Activated CD4-positive, alpha-beta T cell treated with anti-CD3 and anti-CD28 coated beads, Interleukin-2, amount 10 ng/mL, durations not matched to agents 24 days and 14 days (primary cell): ENCODE data around the gene TMEM131L. TPM values are rescaled to one million over a fixed set of nuclear protein-coding genes. Genes with fewer than 3 reads are reported as not detected.
"Not testable (repeated sequence)": the region's sequence is repeated elsewhere in the genome, so short reads cannot be mapped to it uniquely, and the experiment has no call there.

Experiments
- DNase-seq: peaks from one replicate; pipeline ENCODE4 v3.0.0; 2022
- H3K27ac Mint-ChIP-seq: one replicate; pipeline ENCODE4 v1.8.0; 2022; ENCODE audit warnings: mild to moderate bottlenecking, mixed read lengths
- H3K27me3 Mint-ChIP-seq: one replicate; pipeline ENCODE4 v1.8.0; 2022; ENCODE audit warnings: mixed read lengths
- H3K36me3 Mint-ChIP-seq: one replicate; pipeline ENCODE4 v1.8.0; 2022; ENCODE audit warnings: low read depth, mild to moderate bottlenecking, mixed read lengths
- H3K4me1 Mint-ChIP-seq: one replicate; pipeline ENCODE4 v1.8.0; 2021; ENCODE audit warnings: mixed read lengths
- H3K4me3 Mint-ChIP-seq: one replicate; pipeline ENCODE4 v1.8.0; 2022; ENCODE audit warnings: mild to moderate bottlenecking, moderate library complexity, mixed read lengths
- H3K9me3 Mint-ChIP-seq: one replicate; pipeline ENCODE4 v1.8.0; 2021; ENCODE audit warnings: mixed read lengths
- intact Hi-C: fragments of 100-400 bp; cut with micrococcal nuclease; formaldehyde crosslinking; loops from one replicate; pipeline ENCODE4 v1.15.1; 2023
- total RNA-seq: library from RNA; stranded (reverse); gene quantifications from 2 replicates; pipeline ENCODE4 v1.2.3, GENCODE V29; 2022

Gene TMEM131L
- total RNA-seq, 1 donor from 2014 or later: 40.6 TPM

- H3K27ac Mint-ChIP-seq: no peak overlapping the region
- no peak overlapping the region for H3K4me3 Mint-ChIP-seq
- intact Hi-C loops: no loop called here
- DNase-seq: no peak
- H3K36me3 Mint-ChIP-seq: peaks cover 1% of the 10 kb centered on the region
- H3K9me3 Mint-ChIP-seq: no peaks in the 10 kb centered on the region
- H3K4me1 Mint-ChIP-seq: no peaks in the 10 kb centered on the region
- H3K27me3 Mint-ChIP-seq: no peaks in the 10 kb centered on the region
Observed at GRCh38 chr4:153458969-153459368, 7.2 kb upstream of the TMEM131L start.

DNA sequence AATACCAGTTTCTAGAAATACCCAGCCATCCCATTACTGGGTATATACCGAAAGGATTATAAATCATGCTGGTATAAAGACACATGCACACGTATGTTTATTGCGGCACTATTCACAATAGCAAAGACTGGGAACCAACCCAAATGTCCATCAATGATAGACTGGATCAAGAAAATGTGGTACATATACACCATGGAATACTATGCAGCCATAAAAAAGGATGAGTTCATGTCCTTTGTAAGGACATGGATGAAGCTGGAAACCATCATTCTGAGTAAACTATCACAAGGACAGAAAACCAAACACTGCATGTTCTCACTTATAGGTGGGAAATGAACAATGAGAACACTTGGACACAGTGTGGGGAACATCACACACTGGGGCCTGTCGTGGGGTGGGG is 4.6 kb upstream of the TMEM131L start:
- H3K27ac Mint-ChIP-seq, intact Hi-C loops, H3K9me3 Mint-ChIP-seq, H3K4me3 Mint-ChIP-seq, H3K36me3 Mint-ChIP-seq, H3K27me3 Mint-ChIP-seq, DNase-seq: not testable (repeated sequence)
- H3K4me1 Mint-ChIP-seq: peaks cover 13% of the 10 kb centered on the region

DNA sequence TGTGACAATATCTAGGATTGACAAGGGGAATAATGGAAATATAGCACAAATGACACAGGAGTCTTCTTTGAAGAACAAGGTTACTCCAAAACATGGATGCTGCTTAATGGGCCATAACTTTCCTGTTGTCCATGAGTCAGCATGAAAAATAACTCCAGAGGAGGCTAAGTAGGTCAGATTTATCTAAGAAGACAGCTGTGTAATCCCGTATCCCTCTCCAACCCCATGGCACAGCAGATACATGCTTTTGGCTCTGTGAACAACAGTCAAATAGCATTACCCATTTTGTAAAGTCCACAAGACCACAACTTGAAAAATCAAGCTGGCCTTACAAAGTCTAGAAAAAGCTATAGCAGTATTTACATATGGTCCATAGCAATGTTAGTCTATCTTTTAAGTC is 2.1 kb upstream of the TMEM131L start:
- DNase-seq: no peak
- Mint-ChIP-seq H3K27me3 (no peaks in the 10 kb centered on the region), H3K27ac (no peak overlapping the region), H3K9me3 (no peaks in the 10 kb centered on the region), H3K4me1 (peaks cover 27% of the 10 kb centered on the region), H3K4me3 (no peak overlapping the region), H3K36me3 (peaks cover 8% of the 10 kb centered on the region)
- intact Hi-C loops: loop anchor here (2.0 kb wide), 1 partner anchor 25 kb away; no protein-coding TSS in a partner anchor

GRCh38 chr4:153465140-153465539 is 1.0 kb upstream of the TMEM131L start:
- Mint-ChIP-seq H3K27ac (peak overlapping the region; percentile 93), H3K27me3 (no peaks in the 10 kb centered on the region), H3K36me3 (peaks cover 10% of the 10 kb centered on the region), H3K4me3 (peak overlapping the region; percentile 85), H3K9me3 (no peaks in the 10 kb centered on the region), H3K4me1 (peaks cover 36% of the 10 kb centered on the region)
- intact Hi-C loops: loop anchor here (2.0 to 5.0 kb wide), 2 partner anchors 26 to 928 kb away; partner anchors contain the start of gene FBXW7
- no peak for DNase-seq

DNA sequence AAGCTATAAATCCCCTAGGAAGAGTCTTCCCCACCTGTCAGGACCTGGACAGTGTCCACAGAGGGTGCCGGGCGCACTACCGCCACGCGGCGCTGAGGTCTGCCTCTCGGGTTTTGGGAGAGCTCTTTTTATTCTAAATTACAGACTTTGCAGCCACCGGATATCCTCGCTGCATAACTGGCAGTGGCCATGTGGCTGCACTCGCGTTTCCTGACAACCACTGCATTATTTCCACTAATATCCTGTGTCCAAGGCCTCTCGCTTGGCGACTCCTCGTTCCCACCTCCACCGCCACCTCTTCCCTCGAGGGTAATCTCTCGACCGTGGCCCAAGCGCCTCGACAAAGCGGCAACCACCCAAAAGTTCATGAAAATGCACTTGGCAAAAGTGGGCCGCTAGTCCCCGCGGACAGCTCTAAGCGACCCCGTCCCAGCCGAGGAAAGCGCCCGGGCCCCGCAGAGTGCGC is 512 bp upstream of the TMEM131L start:
- Mint-ChIP-seq H3K27me3 (no peaks in the 10 kb centered on the region), H3K4me3 (peak overlapping the region; percentile 85), H3K4me1 (peaks cover 40% of the 10 kb centered on the region), H3K36me3 (peaks cover 13% of the 10 kb centered on the region), H3K9me3 (no peaks in the 10 kb centered on the region), H3K27ac (peak overlapping the region; percentile 93)
- intact Hi-C loops: loop anchor here (1.0 to 5.0 kb wide), 3 partner anchors 27 to 928 kb away; partner anchors contain the start of gene FBXW7
- peak; percentile 82 for DNase-seq

DNA sequence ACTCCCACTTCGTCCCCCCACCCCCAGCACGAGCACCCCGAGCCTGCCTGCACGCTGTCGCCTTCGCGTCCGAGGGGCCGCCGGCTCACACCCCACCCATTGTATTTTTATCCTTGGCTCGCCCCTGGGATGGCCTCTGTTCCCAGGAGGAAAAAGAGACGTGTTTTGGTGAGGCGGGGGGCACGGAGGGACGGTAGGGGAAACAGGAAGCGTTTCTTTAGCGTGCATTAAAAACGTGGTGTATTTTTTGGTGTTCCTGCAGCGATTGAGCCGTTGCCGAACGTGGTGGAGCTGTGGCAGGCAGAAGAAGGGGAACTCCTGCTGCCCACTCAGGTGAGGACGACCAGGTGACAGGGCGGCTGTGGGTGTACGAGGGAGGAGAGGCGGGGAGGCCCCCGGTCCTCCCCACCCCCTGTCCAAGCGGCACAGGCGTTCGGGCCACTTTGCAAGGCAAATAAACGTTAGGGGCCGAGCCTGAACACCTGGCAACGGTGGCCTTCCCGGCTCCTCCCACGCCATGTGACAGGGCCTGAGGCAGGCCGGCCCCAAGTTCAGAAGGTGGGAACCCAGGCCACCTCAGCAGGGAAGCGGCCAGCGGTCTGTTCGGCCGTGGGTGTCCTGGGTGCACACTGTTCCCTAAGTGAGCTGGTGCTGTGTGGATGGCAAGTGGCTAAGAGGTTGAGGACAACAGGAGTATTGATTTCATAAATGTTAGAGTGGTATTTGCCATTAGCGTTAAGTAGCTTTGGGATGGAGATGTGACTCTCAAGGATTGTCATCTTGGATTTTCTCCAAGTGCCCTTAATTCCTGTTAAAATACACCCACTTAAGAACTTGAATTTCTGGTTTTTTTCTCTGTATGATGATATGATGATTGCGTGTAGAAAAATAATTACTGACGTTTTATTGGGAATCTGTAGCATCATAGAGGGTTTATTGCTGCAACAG is 1.1 kb downstream of the TMEM131L start:
- peak; percentile 81 for DNase-seq
- no peaks in the 10 kb centered on the region for H3K9me3 Mint-ChIP-seq
- peaks cover 56% of the 10 kb centered on the region for H3K4me1 Mint-ChIP-seq
- H3K36me3 Mint-ChIP-seq: peaks cover 19% of the 10 kb centered on the region
- peak overlapping the region; percentile 89 for H3K27ac Mint-ChIP-seq
- H3K27me3 Mint-ChIP-seq: no peaks in the 10 kb centered on the region
- intact Hi-C loops: loop anchor here (1.0 to 5.0 kb wide), 5 partner anchors 30 to 930 kb away; partner anchors contain the start of gene FBXW7
- H3K4me3 Mint-ChIP-seq: peak overlapping the region; percentile 85

- Mint-ChIP-seq H3K4me1 (peaks cover 63% of the 10 kb centered on the region), H3K4me3 (peak overlapping the region; percentile 85), H3K27ac (peak overlapping the region; percentile 89), H3K36me3 (peaks cover 23% of the 10 kb centered on the region), H3K9me3 (no peaks in the 10 kb centered on the region), H3K27me3 (no peaks in the 10 kb centered on the region)
- peak; percentile 79 for DNase-seq
- intact Hi-C loops: loop anchor here (1.0 to 5.0 kb wide), 7 partner anchors 20 to 931 kb away; partner anchors contain the start of gene FBXW7
Observed at GRCh38 chr4:153467897-153468262, 1.7 kb downstream of the TMEM131L start.

DNA sequence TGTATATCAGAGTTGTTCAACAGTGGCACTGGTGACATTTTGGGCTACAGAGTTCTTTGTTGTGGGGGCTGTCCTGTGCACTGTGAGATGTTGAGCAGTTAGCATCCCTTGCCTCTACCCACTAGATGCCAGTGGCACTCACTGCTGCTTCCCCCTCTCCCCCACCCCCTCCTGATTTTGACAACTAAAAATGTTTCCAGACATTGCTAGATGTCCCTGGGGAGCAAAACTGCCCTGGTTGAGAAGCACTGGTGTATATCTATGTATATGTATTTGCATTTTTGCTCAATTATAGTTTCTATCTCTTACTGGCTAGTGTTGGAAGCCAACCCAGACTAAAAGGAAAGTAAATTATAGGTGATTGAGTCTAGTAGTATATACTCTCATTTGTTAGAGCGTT is 2.4 kb downstream of the TMEM131L start:
- no peaks in the 10 kb centered on the region for H3K27me3 Mint-ChIP-seq
- peaks cover 28% of the 10 kb centered on the region for H3K36me3 Mint-ChIP-seq
- H3K9me3 Mint-ChIP-seq: no peaks in the 10 kb centered on the region
- DNase-seq: peak; percentile 70
- H3K27ac Mint-ChIP-seq: peak overlapping the region; percentile 83
- intact Hi-C loops: loop anchor here (1.0 to 5.0 kb wide), 4 partner anchors 20 to 931 kb away; partner anchors contain the start of gene FBXW7
- peaks cover 68% of the 10 kb centered on the region for H3K4me1 Mint-ChIP-seq
- H3K4me3 Mint-ChIP-seq: peak overlapping the region; percentile 85

DNA sequence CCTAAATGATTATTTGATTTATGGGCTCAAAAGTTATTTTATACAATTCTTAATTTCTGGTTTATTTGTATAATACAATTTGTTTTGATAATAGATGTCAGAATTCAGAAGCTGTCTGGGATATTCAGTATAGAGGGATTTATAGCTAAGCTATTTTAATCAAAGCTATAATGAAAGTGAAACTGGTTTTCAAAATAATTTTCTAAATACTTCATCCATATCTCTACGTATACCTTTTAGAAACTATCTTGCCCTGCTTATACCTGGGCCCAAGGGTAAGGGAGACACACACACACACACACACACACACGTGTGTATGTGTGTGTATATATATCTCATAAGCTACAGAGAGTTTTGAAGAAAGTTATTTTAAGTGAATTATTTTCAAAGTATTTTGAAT is 2.9 kb downstream of the TMEM131L start:
- Mint-ChIP-seq H3K27me3 (no peaks in the 10 kb centered on the region), H3K4me3 (peak overlapping the region; percentile 85), H3K9me3 (no peaks in the 10 kb centered on the region), H3K36me3 (peaks cover 30% of the 10 kb centered on the region), H3K4me1 (peaks cover 72% of the 10 kb centered on the region), H3K27ac (peak overlapping the region; percentile 85)
- intact Hi-C loops: loop anchor here (5.0 kb wide), 1 partner anchor 932 kb away; the partner anchor contains the start of gene FBXW7
- DNase-seq: no peak

GRCh38 chr4:153471071-153471697 is 5.0 kb downstream of the TMEM131L start:
- intact Hi-C loops, H3K9me3 Mint-ChIP-seq, DNase-seq, H3K27me3 Mint-ChIP-seq: not testable (repeated sequence)
- Mint-ChIP-seq H3K27ac (peak overlapping the region; percentile 17), H3K4me1 (peaks cover 72% of the 10 kb centered on the region), H3K4me3 (peak overlapping the region; percentile 85), H3K36me3 (peaks cover 43% of the 10 kb centered on the region)

DNA sequence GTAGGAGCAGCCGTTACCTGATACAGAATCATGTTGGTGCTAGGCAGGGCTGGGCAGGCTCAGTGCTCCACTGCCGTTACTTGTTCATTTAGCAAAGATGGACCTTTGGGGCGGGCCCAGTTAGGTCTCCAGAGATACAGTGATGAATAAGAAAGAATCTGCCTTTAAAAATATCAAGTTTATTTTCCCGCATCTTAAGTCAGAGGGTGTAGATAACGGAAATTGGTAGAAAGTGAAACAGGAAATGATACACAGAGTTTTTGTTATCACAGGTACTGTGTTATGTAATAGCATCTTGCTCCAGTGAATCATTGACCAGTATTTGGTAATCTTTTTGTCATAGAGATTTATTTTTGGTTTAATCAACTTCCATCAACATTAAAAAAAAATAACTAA is 5.5 kb downstream of the TMEM131L start:
- Mint-ChIP-seq H3K36me3 (peaks cover 43% of the 10 kb centered on the region), H3K27me3 (no peaks in the 10 kb centered on the region), H3K27ac (peak overlapping the region; percentile 17), H3K4me3 (peak overlapping the region; percentile 85), H3K9me3 (no peaks in the 10 kb centered on the region), H3K4me1 (peaks cover 72% of the 10 kb centered on the region)
- DNase-seq: peak; percentile 75
- intact Hi-C loops: no loop called here

DNA sequence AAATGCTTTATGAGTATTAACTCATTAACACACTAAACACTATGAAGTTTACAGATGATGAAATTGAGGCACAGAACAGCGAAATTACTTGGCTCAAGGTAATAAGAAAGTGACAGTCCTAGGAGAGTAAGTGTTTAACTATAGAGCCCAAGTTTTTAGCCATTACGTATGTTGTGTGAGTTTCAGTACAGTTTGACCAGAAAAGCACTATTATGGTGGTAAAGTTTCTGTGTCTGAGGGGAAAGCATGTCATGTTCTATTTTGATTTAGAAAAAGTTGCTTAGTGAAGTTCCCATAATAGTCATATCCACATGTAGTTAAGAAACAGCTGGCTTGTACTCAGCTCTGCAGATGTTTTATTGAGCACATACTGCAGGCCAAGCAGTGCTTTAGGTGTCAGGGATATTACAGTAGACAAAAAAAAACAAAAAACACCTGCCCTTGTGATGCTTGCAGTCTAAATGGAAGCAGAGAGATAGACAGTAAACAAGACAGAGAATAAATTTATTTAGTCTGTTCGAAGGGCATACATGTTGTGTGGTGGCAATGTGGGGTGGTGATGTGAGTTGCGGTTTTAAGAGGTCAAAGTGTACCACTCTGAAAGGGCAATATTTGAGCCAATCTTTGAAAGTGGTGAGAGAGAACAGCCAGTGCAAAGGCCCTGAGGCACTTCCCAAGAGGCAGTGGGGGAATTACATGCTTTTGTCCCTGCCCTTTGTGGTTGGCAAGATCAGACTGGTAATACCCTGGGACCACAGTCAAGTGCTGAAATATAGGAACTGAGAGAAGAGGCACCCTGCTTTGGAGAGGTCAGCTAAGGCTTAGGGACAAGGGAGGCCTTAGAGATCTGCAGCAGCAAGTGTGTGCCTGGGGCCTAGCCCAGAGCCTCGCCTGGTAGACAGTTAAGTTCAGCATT is 6.2 kb downstream of the TMEM131L start:
- Mint-ChIP-seq H3K27me3 (no peaks in the 10 kb centered on the region), H3K4me1 (peaks cover 76% of the 10 kb centered on the region), H3K4me3 (peak overlapping the region; percentile 85), H3K27ac (peak overlapping the region; percentile 17), H3K36me3 (peaks cover 45% of the 10 kb centered on the region), H3K9me3 (no peaks in the 10 kb centered on the region)
- DNase-seq: no peak
- intact Hi-C loops: no loop called here

GRCh38 chr4:153474251-153474650 is 8.1 kb downstream of the TMEM131L start:
- DNase-seq: no peak
- Mint-ChIP-seq H3K27me3 (no peaks in the 10 kb centered on the region), H3K4me3 (no peak overlapping the region), H3K4me1 (peaks cover 70% of the 10 kb centered on the region), H3K9me3 (no peaks in the 10 kb centered on the region), H3K27ac (no peak overlapping the region), H3K36me3 (peaks cover 49% of the 10 kb centered on the region)
- intact Hi-C loops: no loop called here
